ENCODE data around the gene SLC12A7. TPM values are rescaled to one million over a fixed set of nuclear protein-coding genes. Genes with fewer than 3 reads are reported as not detected.
A peak's percentile ranks its signal among the peaks of the same experiment; 100 is the strongest.

The SLC12A7 gene
- total and polyA plus RNA-seq, 12 donors = 1.3 to 52.6 (median 24.4) TPM

GRCh38 chr5:1093361-1093760 is 18.5 kb downstream of the SLC12A7 start:
- 77 to 94% (median 92%) methylated on average over 11 to 26 of the region's 26 CpGs for WGBS, 4 donors
- no peak for TF ChIP-seq CTCF (IDR thresholded peaks at IDR 0.05)
- no peak for TF ChIP-seq POLR2A (IDR thresholded peaks at IDR 0.05)
- no peak for DNase-seq
- H3K4me3 ChIP-seq = no peak overlapping the region
- H3K27ac ChIP-seq = peak overlapping the region in 1 of 5 donors; percentile 6
- H3K36me3 ChIP-seq (replicated peaks in 1 of 2) = peaks cover 0 to 26% of the 10 kb centered on the region in 2 donors
- peaks cover 0 to 14% of the 10 kb centered on the region in 2 donors for H3K4me1 ChIP-seq (replicated peaks in 1 of 2)
- H3K9me3 ChIP-seq (replicated peaks in 1 of 3) = no peaks in the 10 kb centered on the region
- no peaks in the 10 kb centered on the region for H3K27me3 ChIP-seq
- intact Hi-C loops (cut with DNase I) = no loop called here

GRCh38 chr5:1092122-1092521 is 19.7 kb downstream of the SLC12A7 start:
- TF ChIP-seq CTCF (IDR thresholded peaks at IDR 0.05) (no peak), POLR2A (IDR thresholded peaks at IDR 0.05) (no peak)
- DNase-seq = peak in 2 of 7 donors; percentile 34 to 50
- Histone ChIP-seq H3K4me3 (no peak overlapping the region), H3K4me1 (replicated peaks in 1 of 2) (peaks cover 0 to 14% of the 10 kb centered on the region in 2 donors), H3K36me3 (replicated peaks in 1 of 2) (peaks cover 0 to 37% of the 10 kb centered on the region in 2 donors), H3K27ac (peak overlapping the region in 1 of 5 donors; percentile 55), H3K9me3 (replicated peaks in 1 of 3) (no peaks in the 10 kb centered on the region), H3K27me3 (no peaks in the 10 kb centered on the region)
- intact Hi-C loops (cut with DNase I) = no loop called here
- 68 to 87% (median 74%) methylated on average over 10 to 14 of the region's 14 CpGs for WGBS, 4 donors

GRCh38 chr5:1091632-1092031 is 20.2 kb downstream of the SLC12A7 start:
- intact Hi-C loops (cut with DNase I) = no loop called here

GRCh38 chr5:1090538-1090937 is 21.3 kb downstream of the SLC12A7 start:
- no peaks in the 10 kb centered on the region for H3K27me3 ChIP-seq
- peaks cover 0 to 14% of the 10 kb centered on the region in 2 donors for H3K4me1 ChIP-seq (replicated peaks in 1 of 2)
- peak in 5 of 7 donors; percentile 60 to 69 (median 66) for DNase-seq
- no peak overlapping the region for H3K4me3 ChIP-seq
- intact Hi-C loops (cut with DNase I) = no loop called here
- 38 to 53% (median 49%) methylated on average over 8 to 16 of the region's 16 CpGs; no CpG with 5 or more reads in 1 of the 4 donors for WGBS, 4 donors
- H3K36me3 ChIP-seq (replicated peaks in 1 of 2) = peaks cover 0 to 52% of the 10 kb centered on the region in 2 donors
- H3K9me3 ChIP-seq (replicated peaks in 1 of 3) = no peaks in the 10 kb centered on the region
- TF ChIP-seq POLR2A (IDR thresholded peaks at IDR 0.05) (no peak), CTCF (IDR thresholded peaks at IDR 0.05) (no peak)
- H3K27ac ChIP-seq = no peak overlapping the region

More at GRCh38 chr5:1091632-1092031, 20.2 kb downstream of the SLC12A7 start:
- 88 to 95% (median 92%) methylated on average over 13 to 23 of the region's 23 CpGs for WGBS, 4 donors
- TF ChIP-seq CTCF (IDR thresholded peaks at IDR 0.05) (no peak), POLR2A (IDR thresholded peaks at IDR 0.05) (no peak)
- no peaks in the 10 kb centered on the region for H3K27me3 ChIP-seq
- H3K9me3 ChIP-seq (replicated peaks in 1 of 3) = no peaks in the 10 kb centered on the region
- H3K4me1 ChIP-seq (replicated peaks in 1 of 2) = peaks cover 0 to 14% of the 10 kb centered on the region in 2 donors
- peak overlapping the region in 1 of 5 donors; percentile 55 for H3K27ac ChIP-seq
- H3K36me3 ChIP-seq (replicated peaks in 1 of 2) = peaks cover 0 to 42% of the 10 kb centered on the region in 2 donors
- no peak for DNase-seq
- no peak overlapping the region for H3K4me3 ChIP-seq
